H1 (cell line): ENCODE results near the gene GGA3. TPM values are rescaled to one million over a fixed set of nuclear protein-coding genes. Genes with fewer than 3 reads are reported as not detected.

Experiments used
- CTCF ChIA-PET: fragments of 300-600 bp; sonication (Branson Sonifier 250); formaldehyde crosslinking; loops from one replicate; lab custom pipeline; 2021; ENCODE audit not compliant: partially characterized antibody; lab: Charles Lee
- POLR2A ChIA-PET: fragments of 300-600 bp; sonication (Branson Sonifier 250); formaldehyde crosslinking; loops from one replicate; lab custom pipeline; 2021; ENCODE audit warnings: inconsistent platforms; ENCODE audit not compliant: partially characterized antibody; lab: Charles Lee
- DNase-seq, 2 experiments: peaks; one replicate each; pipeline versions ENCODE4 v3.0.0 to v3.0.0-alpha.2; 2010 to 2022; ENCODE audit warnings: low spot score in 2 of 2, low read depth in 1 of 2, mixed read lengths in 1 of 2
- FAIRE-seq: peaks from 2 replicates; lab custom pipeline; 2011; peaks lifted over from hg19 to GRCh38; lab: Jason Lieb, UNC
- H2AFZ ChIP-seq: 2 replicates; pipeline ENCODE4 v1.8.1; 2012; ENCODE audit warnings: low read length, inconsistent platforms
- H2AK5ac ChIP-seq: 2 replicates; pipeline ENCODE4 v1.6.1; 2013; ENCODE audit warnings: low read depth, low read length
- H2BK120ac ChIP-seq: replicated peaks from 2 replicates; pipeline ENCODE3; 2013; ENCODE audit warnings: low read depth, low read length, inconsistent platforms
- H2BK12ac ChIP-seq: 2 replicates; pipeline ENCODE4 v1.6.1; 2013; ENCODE audit warnings: low read depth, low read length
- H2BK15ac ChIP-seq: 2 replicates; pipeline ENCODE4 v1.6.1; 2013; ENCODE audit warnings: low read length
- H2BK20ac ChIP-seq: 2 replicates; pipeline ENCODE4 v1.6.1; 2013; ENCODE audit warnings: low read length
- H2BK5ac ChIP-seq: 2 replicates; pipeline ENCODE4 v1.6.1; 2013; ENCODE audit warnings: low read depth, low read length
- H3K14ac ChIP-seq: 2 replicates; pipeline ENCODE4 v1.6.1; 2013; ENCODE audit warnings: inconsistent platforms; ENCODE audit not compliant: insufficient read length
- H3K18ac ChIP-seq: 2 replicates; pipeline ENCODE4 v1.6.1; 2013; ENCODE audit warnings: low read length; ENCODE audit errors: extremely low read depth
- H3K23ac ChIP-seq: 2 replicates; pipeline ENCODE4 v1.6.1; 2013; ENCODE audit warnings: inconsistent platforms; ENCODE audit not compliant: insufficient read length
- H3K23me2 ChIP-seq: 2 replicates; pipeline ENCODE4 v1.6.1; 2013; ENCODE audit warnings: low read depth, low read length
- H3K27ac ChIP-seq: 2 replicates; pipeline ENCODE4 v1.6.1; 2011; ENCODE audit warnings: low read depth, low read length, inconsistent platforms
- H3K27me3 ChIP-seq, 4 experiments: replicated peaks in 1 of 4; 1 replicate in 1 of 4; 2 replicates in 3 of 4; pipeline versions ENCODE4 v1.6.1 to v1.8.1; 2011 to 2013; ENCODE audit warnings: low read length in 3 of 4, mild to moderate bottlenecking in 3 of 4, inconsistent platforms in 2 of 4, mixed read lengths in 2 of 4, moderate library complexity in 1 of 4; ENCODE audit not compliant: control insufficient read depth in 3 of 4, insufficient read depth in 3 of 4; ENCODE audit errors: extremely low read depth in 1 of 4
- H3K36me3 ChIP-seq, 4 experiments: 2 replicates each; pipeline versions ENCODE4 v1.6.1 to v1.8.1; 2011 to 2013; ENCODE audit warnings: mild to moderate bottlenecking in 4 of 4, low read length in 3 of 4, moderate library complexity in 2 of 4, control low read depth in 1 of 4, inconsistent platforms in 1 of 4; ENCODE audit not compliant: insufficient read depth in 4 of 4, control insufficient read depth in 2 of 4
- H3K4ac ChIP-seq: replicated peaks from 2 replicates; pipeline ENCODE3; 2013; ENCODE audit warnings: low read length, low read depth, mixed read lengths, inconsistent platforms; ENCODE audit not compliant: insufficient read length
- H3K4me1 ChIP-seq, 4 experiments: replicated peaks in 1 of 4; 1 replicate in 1 of 4; 2 replicates in 3 of 4; pipeline versions ENCODE4 v1.6.1 to v1.8.1; 2011 to 2013; ENCODE audit warnings: low read length in 3 of 4, inconsistent platforms in 2 of 4, mixed read lengths in 1 of 4; ENCODE audit not compliant: insufficient read depth in 4 of 4, control insufficient read depth in 3 of 4
- H3K4me2 ChIP-seq, 2 experiments: 2 replicates each; pipeline versions ENCODE4 v1.6.1 to v1.8.1; 2011 to 2013; ENCODE audit warnings: low read depth in 2 of 2, low read length in 2 of 2, control low read depth in 1 of 2, inconsistent platforms in 1 of 2, mild to moderate bottlenecking in 1 of 2; ENCODE audit not compliant: insufficient read depth in 1 of 2
- H3K4me3 ChIP-seq, 4 experiments: fragments of 200-600, 300-600 bp in 1 of 4; sonication (generic), shearing (Covaris generic), sonication (Bioruptor Twin) in 1 of 4; 2 replicates each; pipeline versions ENCODE4 v1.5.1 to v1.8.1; 2011 to 2016; ENCODE audit warnings: low read length in 4 of 4, low read depth in 3 of 4, control low read depth in 2 of 4, inconsistent platforms in 2 of 4, mild to moderate bottlenecking in 2 of 4, mixed read lengths in 1 of 4, moderate library complexity in 1 of 4; ENCODE audit not compliant: insufficient read depth in 2 of 4; ENCODE audit errors: extremely low read depth in 1 of 4
- H3K56ac ChIP-seq: replicated peaks from 2 replicates; pipeline ENCODE3; 2013; ENCODE audit warnings: low read depth, mild to moderate bottlenecking, mixed read lengths, low read length, inconsistent platforms; ENCODE audit not compliant: insufficient read length
- H3K79me1 ChIP-seq: 2 replicates; pipeline ENCODE4 v1.6.1; 2013; ENCODE audit warnings: low read depth, low read length, control low read depth
- H3K79me2 ChIP-seq, 2 experiments: 2 replicates each; pipeline versions ENCODE4 v1.6.1 to v1.8.1; 2012 to 2013; ENCODE audit warnings: low read length in 2 of 2, mild to moderate bottlenecking in 2 of 2, inconsistent platforms in 1 of 2; ENCODE audit not compliant: insufficient read depth in 2 of 2, control insufficient read depth in 1 of 2
- H3K9ac ChIP-seq, 4 experiments: replicated peaks in 1 of 4; 1 replicate in 1 of 4; 2 replicates in 3 of 4; pipeline versions ENCODE4 v1.6.1 to v1.8.1; 2011 to 2013; ENCODE audit warnings: low read depth in 3 of 4, low read length in 3 of 4, control low read depth in 2 of 4, mild to moderate bottlenecking in 2 of 4, moderate library complexity in 2 of 4, inconsistent platforms in 1 of 4; ENCODE audit errors: extremely low read depth in 1 of 4
- H3K9me3 ChIP-seq, 2 experiments: 2 replicates each; pipeline versions ENCODE4 v1.6.1 to v1.8.1; 2012 to 2013; ENCODE audit warnings: mild to moderate bottlenecking in 2 of 2, moderate library complexity in 2 of 2, control low read depth in 1 of 2, inconsistent platforms in 1 of 2, low read depth in 1 of 2, low read length in 1 of 2, mixed read lengths in 1 of 2; ENCODE audit not compliant: insufficient read depth in 2 of 2
- H4K20me1 ChIP-seq, 2 experiments: replicated peaks in 1 of 2; 2 replicates each; pipeline versions ENCODE3 to v1.8.1; 2011 to 2013; ENCODE audit warnings: inconsistent platforms in 2 of 2, low read length in 2 of 2, mild to moderate bottlenecking in 1 of 2; ENCODE audit not compliant: insufficient read depth in 2 of 2, control insufficient read depth in 1 of 2
- H4K5ac ChIP-seq: 2 replicates; pipeline ENCODE4 v1.6.1; 2013; ENCODE audit warnings: low read length, low read depth, mixed read lengths, inconsistent platforms; ENCODE audit not compliant: insufficient read length
- H4K8ac ChIP-seq: 2 replicates; pipeline ENCODE4 v1.8.0; 2013; ENCODE audit warnings: mild to moderate bottlenecking, moderate library complexity, low read length, inconsistent platforms; ENCODE audit not compliant: insufficient read depth; ENCODE audit errors: extremely low read depth
- H4K91ac ChIP-seq: replicated peaks from 2 replicates; pipeline ENCODE3; 2013; ENCODE audit warnings: low read length, mixed read lengths, inconsistent platforms; ENCODE audit not compliant: insufficient read length
- ATF3 ChIP-seq: IDR thresholded peaks from 2 replicates; pipeline ENCODE4 v1.6.1; 2011; ENCODE audit warnings: low read depth, mild to moderate bottlenecking, low read length; ENCODE audit not compliant: insufficient read depth
- CEBPB ChIP-seq: IDR thresholded peaks from 2 replicates; pipeline ENCODE4 v1.6.1; 2012; ENCODE audit warnings: low read depth, low read length
- CHD1 ChIP-seq: IDR thresholded peaks from 2 replicates; pipeline ENCODE4 v1.6.1; 2012; ENCODE audit warnings: low read depth, low read length, improper control_type of control experiment
- FOSL1 ChIP-seq: IDR thresholded peaks from 2 replicates; pipeline ENCODE4 v1.6.1; 2011; ENCODE audit warnings: mild to moderate bottlenecking, low read depth, low read length, moderate library complexity; ENCODE audit not compliant: insufficient read depth
- POLR2AphosphoS5 ChIP-seq: IDR thresholded peaks from 2 replicates; pipeline ENCODE4 v1.6.1; 2011; ENCODE audit warnings: low read depth, low read length
- POU5F1 ChIP-seq: IDR thresholded peaks from 2 replicates; pipeline ENCODE4 v1.6.1; 2011; ENCODE audit warnings: low read depth, mild to moderate bottlenecking, low read length, moderate library complexity
- SIN3A ChIP-seq, 2 experiments: IDR thresholded peaks in 1 of 2; conservative IDR thresholded peaks in 1 of 2; 2 replicates each; pipeline ENCODE4 v1.6.1; 2011 to 2012; ENCODE audit warnings: low read length in 2 of 2, improper control_type of control experiment in 1 of 2, low read depth in 1 of 2, mild to moderate bottlenecking in 1 of 2
- SRF ChIP-seq: IDR thresholded peaks from 2 replicates; pipeline ENCODE4 v1.6.1; 2011; ENCODE audit warnings: mild to moderate bottlenecking, low read depth, low read length, moderate library complexity
- WGBS, 2 experiments: shearing (Covaris generic) in 1 of 2; methylation state at CpG; one replicate each; pipeline versions ENCODE4 v1.1.6 to v1.1.7; 2013 to 2015; ENCODE audit warnings: low lambda C conversion rate in 2 of 2, mixed read lengths in 2 of 2, inconsistent platforms in 1 of 2, low coverage in 1 of 2, missing lambda C conversion rate in 1 of 2; ENCODE audit not compliant: insufficient replicate concordance in 2 of 2, insufficient coverage in 1 of 2, insufficient read length in 1 of 2; ENCODE audit errors: extremely low coverage in 1 of 2, missing lambda C conversion rate in 1 of 2; 5-methylcytosine and 5-hydroxymethylcytosine counted together
- polyA plus RNA-seq, 7 experiments: library from polyadenylated mRNA; depleted of rRNA in 3 of 7; stranded (reverse) in 5 of 7; unstranded in 2 of 7; fragments of >200 nt in 5 of 7; fragments of 200-250 nt in 2 of 7; gene quantifications; 1 replicate in 5 of 7; 2 replicates in 1 of 7; 4 replicates in 1 of 7; pipeline versions ENCODE4 v1.2.1 to v1.2.3, GENCODE V29; 2011 to 2013; ENCODE audit warnings: missing spikeins in 2 of 7, mixed read lengths in 2 of 7
- total RNA-seq: library from RNA; stranded (reverse); fragmentation: NEBNext Ultra II Directional; extraction: Animal tissue kit (Norgen Biotek cat#: 25700); gene quantifications from 2 replicates; pipeline ENCODE4 v1.2.1, GENCODE V29; 2021

Gene GGA3
- total and polyA plus RNA-seq, 2 of the 8 experiments (the other 6 are each of a cell fraction or from before 2014, with no cell fraction given): 40.6 to 60.0 TPM

GRCh38 chr17:75232786-75233185 is 28.6 kb downstream of the GGA3 start:
- WGBS, 2 experiments: 93% methylated on average over 13 of the region's 13 CpGs; no CpG with 5 or more reads in 1 of the 2 experiments
- CTCF ChIA-PET: interaction anchor here (0.7 to 6.9 kb wide), 3 partner anchors 8 to 312 kb away, joined by 3 to 84 read pairs (median 3); no protein-coding TSS in a partner anchor
- TF ChIP-seq FOSL1 (no peak), CHD1 (no peak), POU5F1 (no peak), ATF3 (no peak), POLR2AphosphoS5 (no peak), CEBPB (no peak), SIN3A (conservative IDR thresholded peaks at IDR 0.05 in 1 of 2, IDR thresholded peaks at IDR 0.05 in 1 of 2; ENCODE audit: low read depth in 1 of 2, low read length in 2 of 2) (no peak), SRF (no peak)

More at GRCh38 chr17:75232786-75233185, 28.6 kb downstream of the GGA3 start:
- Histone ChIP-seq H2BK12ac (no peak overlapping the region), H3K79me1 (no peaks in the 10 kb centered on the region), H3K4me1 (no peaks in the 10 kb centered on the region), H2BK15ac (no peak overlapping the region), H3K4me3 (no peak overlapping the region), H4K8ac (no peak overlapping the region; the same call in 1 of the 2 replicates), H3K27ac (no peak overlapping the region), H3K4me2 (no peak overlapping the region), H4K91ac (no peak overlapping the region), H3K9me3 (no peaks in the 10 kb centered on the region), H3K14ac (no peak overlapping the region), H3K27me3 (no peaks in the 10 kb centered on the region), H2BK5ac (no peak overlapping the region), H3K9ac (no peak overlapping the region), H2BK20ac (no peak overlapping the region), H3K4ac (no peak overlapping the region), H3K23ac (no peak overlapping the region), H4K5ac (no peak overlapping the region), H4K20me1 (peaks cover 0 to 13% of the 10 kb centered on the region in 2 experiments), H3K36me3 (peaks cover 23 to 78% (median 70%) of the 10 kb centered on the region in 4 experiments), H2AFZ (no peak overlapping the region), H2AK5ac (no peak overlapping the region), H3K23me2 (no peaks in the 10 kb centered on the region), H3K79me2 (no peaks in the 10 kb centered on the region), H3K56ac (no peak overlapping the region), H2BK120ac (no peak overlapping the region), H3K18ac (no peak overlapping the region)
- DNase-seq (no peak), FAIRE-seq (no peak)
- POLR2A ChIA-PET: interaction anchor here (1.0 to 1.1 kb wide), 2 partner anchors 13 to 15 kb away, joined by 4 read pairs; no protein-coding TSS in a partner anchor
